ENCODE measurements around the gene CNOT6.
"Not testable (repeated sequence)": the region's sequence is repeated elsewhere in the genome, so short reads cannot be mapped to it uniquely, and the experiment has no call there.

The CNOT6 gene

GRCh38 chr5:180515294-180515693 is 21.1 kb downstream of the CNOT6 start:
- Histone ChIP-seq H3K9ac (ENCODE audit: low read length) (no peak overlapping the region), H2AFZ (ENCODE audit: low read depth, low read length, severe bottlenecking) (no peak overlapping the region), H3K4me2 (ENCODE audit: low read depth, low read length, poor library complexity, severe bottlenecking) (no peak overlapping the region), H3K4me3 (ENCODE audit: insufficient read depth, low read length, poor library complexity, severe bottlenecking) (no peak overlapping the region), H3F3A (ENCODE audit: insufficient read depth) (no peaks in the 10 kb centered on the region), H3K9me2 (replicated peaks; ENCODE audit: insufficient read depth, low read length) (no peaks in the 10 kb centered on the region), H3K27me3 (ENCODE audit: low read length) (no peaks in the 10 kb centered on the region), H3K36me3 (ENCODE audit: low read length) (no peaks in the 10 kb centered on the region), H4K20me1 (ENCODE audit: low read depth, low read length) (peaks cover 10% of the 10 kb centered on the region), H3K79me2 (ENCODE audit: insufficient read depth, low read length) (peaks cover 77% of the 10 kb centered on the region), H3K27ac (ENCODE audit: low read depth, low read length) (no peak overlapping the region), H3K9me3 (ENCODE audit: insufficient read depth, low read length) (no peaks in the 10 kb centered on the region)
- no peak for TF ChIP-seq EZH2phosphoT487 (conservative IDR thresholded peaks at IDR 0.05; ENCODE audit: low read length)
- no peak for TF ChIP-seq CTCF (IDR thresholded peaks at IDR 0.05; ENCODE audit: insufficient read depth, low read length, poor library complexity, severe bottlenecking)

- H3K9ac ChIP-seq (ENCODE audit: low read length); H3K4me2 ChIP-seq (ENCODE audit: low read depth, low read length, poor library complexity, severe bottlenecking); H3K36me3 ChIP-seq (ENCODE audit: low read length); H3K27me3 ChIP-seq (ENCODE audit: low read length); H3K4me3 ChIP-seq (ENCODE audit: insufficient read depth, low read length, poor library complexity, severe bottlenecking); H3F3A ChIP-seq (ENCODE audit: insufficient read depth); H2AFZ ChIP-seq (ENCODE audit: low read depth, low read length, severe bottlenecking); H3K9me3 ChIP-seq (ENCODE audit: insufficient read depth, low read length); H3K27ac ChIP-seq (ENCODE audit: low read depth, low read length); H3K9me2 ChIP-seq (replicated peaks; ENCODE audit: insufficient read depth, low read length): not testable (repeated sequence)
- Histone ChIP-seq H4K20me1 (ENCODE audit: low read depth, low read length) (peaks cover 10% of the 10 kb centered on the region), H3K79me2 (ENCODE audit: insufficient read depth, low read length) (peaks cover 75% of the 10 kb centered on the region)
Observed at GRCh38 chr5:180515974-180516373, 21.8 kb downstream of the CNOT6 start.

GRCh38 chr5:180516440-180516839 is 22.3 kb downstream of the CNOT6 start:
- no peaks in the 10 kb centered on the region for H3K9me3 ChIP-seq (ENCODE audit: insufficient read depth, low read length)
- peaks cover 80% of the 10 kb centered on the region for H3K79me2 ChIP-seq (ENCODE audit: insufficient read depth, low read length)
- no peaks in the 10 kb centered on the region for H3K36me3 ChIP-seq (ENCODE audit: low read length)
- H3K27me3 ChIP-seq (ENCODE audit: low read length): no peaks in the 10 kb centered on the region
- no peak overlapping the region for H3K4me3 ChIP-seq (ENCODE audit: insufficient read depth, low read length, poor library complexity, severe bottlenecking)
- no peak overlapping the region for H3K4me2 ChIP-seq (ENCODE audit: low read depth, low read length, poor library complexity, severe bottlenecking)
- H3K9me2 ChIP-seq (replicated peaks; ENCODE audit: insufficient read depth, low read length): no peaks in the 10 kb centered on the region
- no peak overlapping the region for H3K9ac ChIP-seq (ENCODE audit: low read length)
- TF ChIP-seq EZH2phosphoT487 (conservative IDR thresholded peaks at IDR 0.05; ENCODE audit: low read length) (no peak), CTCF (IDR thresholded peaks at IDR 0.05; ENCODE audit: insufficient read depth, low read length, poor library complexity, severe bottlenecking) (no peak)
- H3K27ac ChIP-seq (ENCODE audit: low read depth, low read length): no peak overlapping the region
- H4K20me1 ChIP-seq (ENCODE audit: low read depth, low read length): peaks cover 10% of the 10 kb centered on the region
- no peak overlapping the region for H2AFZ ChIP-seq (ENCODE audit: low read depth, low read length, severe bottlenecking)
- no peaks in the 10 kb centered on the region for H3F3A ChIP-seq (ENCODE audit: insufficient read depth)

GRCh38 chr5:180519098-180519497 is 24.9 kb downstream of the CNOT6 start:
- no peak overlapping the region for H3K4me3 ChIP-seq (ENCODE audit: insufficient read depth, low read length, poor library complexity, severe bottlenecking)
- peaks cover 98% of the 10 kb centered on the region for H3K79me2 ChIP-seq (ENCODE audit: insufficient read depth, low read length)
- H4K20me1 ChIP-seq (ENCODE audit: low read depth, low read length): peaks cover 16% of the 10 kb centered on the region; the same call in 1 of the 2 replicates
- H3K9ac ChIP-seq (ENCODE audit: low read length): no peak overlapping the region
- no peaks in the 10 kb centered on the region for H3K27me3 ChIP-seq (ENCODE audit: low read length)
- H2AFZ ChIP-seq (ENCODE audit: low read depth, low read length, severe bottlenecking): no peak overlapping the region
- no peaks in the 10 kb centered on the region for H3K9me3 ChIP-seq (ENCODE audit: insufficient read depth, low read length)
- no peaks in the 10 kb centered on the region for H3K9me2 ChIP-seq (replicated peaks; ENCODE audit: insufficient read depth, low read length)
- H3K4me2 ChIP-seq (ENCODE audit: low read depth, low read length, poor library complexity, severe bottlenecking): no peak overlapping the region
- no peaks in the 10 kb centered on the region for H3K36me3 ChIP-seq (ENCODE audit: low read length)
- H3K27ac ChIP-seq (ENCODE audit: low read depth, low read length): no peak overlapping the region
- TF ChIP-seq CTCF (IDR thresholded peaks at IDR 0.05; ENCODE audit: insufficient read depth, low read length, poor library complexity, severe bottlenecking) (no peak), EZH2phosphoT487 (conservative IDR thresholded peaks at IDR 0.05; ENCODE audit: low read length) (no peak)
- H3F3A ChIP-seq (ENCODE audit: insufficient read depth): 0 out of 2 replicates have a peak, but pooled peaks cover under 1% of the 10 kb centered on the region
